A673 (cell line): Measurements from ENCODE around the gene GRIK4. TPM values are rescaled to one million over a fixed set of nuclear protein-coding genes. Genes with fewer than 3 reads are reported as not detected.

Experiments used
- BruUV-seq: library from RNA; stranded (reverse); fragments of 400-500 nt; replicated peaks from 2 replicates; lab custom pipeline; 2021; lab: Mats Ljungman, UMichigan
- CTCF ChIA-PET: fragments of 300-600 bp; sonication (Branson Sonifier 250); formaldehyde crosslinking; loops from one replicate; lab custom pipeline; 2022; ENCODE audit warnings: antibody characterized with exemption; lab: Charles Lee
- POLR2A ChIA-PET: fragments of 300-600 bp; sonication (Branson Sonifier 250); formaldehyde crosslinking; loops from one replicate; lab custom pipeline; 2022; ENCODE audit warnings: antibody characterized with exemption; ENCODE audit not compliant: low non-redundant PET; lab: Charles Lee
- DNase-seq: peaks from one replicate; pipeline ENCODE4 v3.0.0-alpha.2; 2015; ENCODE audit warnings: low spot score
- H3K27ac ChIP-seq: fragments of 200-600 bp; sonication (generic); 2 replicates; pipeline ENCODE4 v1.5.1; 2016; ENCODE audit warnings: mixed run types, low read depth, mild to moderate bottlenecking, mixed read lengths, antibody characterized with exemption, low read length; ENCODE audit not compliant: poor library complexity, severe bottlenecking
- H3K27me3 ChIP-seq: fragments of 200-600 bp; sonication (generic); replicated peaks from 2 replicates; pipeline ENCODE4 v1.6.1; 2017; ENCODE audit warnings: mixed run types, low read depth, mild to moderate bottlenecking, mixed read lengths, antibody characterized with exemption, low read length; ENCODE audit not compliant: insufficient read depth, poor library complexity
- H3K36me3 ChIP-seq: fragments of 200-600 bp; sonication (generic); 2 replicates; pipeline ENCODE4 v1.6.1; 2016; ENCODE audit warnings: mixed run types, mild to moderate bottlenecking, mixed read lengths, antibody characterized with exemption, low read length; ENCODE audit not compliant: insufficient read depth, poor library complexity, severe bottlenecking
- H3K4me1 ChIP-seq: fragments of 200-600 bp; sonication (generic); 2 replicates; pipeline ENCODE4 v1.6.1; 2017; ENCODE audit warnings: mixed run types, mild to moderate bottlenecking, mixed read lengths, antibody characterized with exemption, low read length; ENCODE audit not compliant: insufficient read depth, poor library complexity, severe bottlenecking
- H3K4me3 ChIP-seq: fragments of 200-600 bp; sonication (generic); 2 replicates; pipeline ENCODE4 v1.5.1; 2016; ENCODE audit warnings: low read depth, mixed run types, mild to moderate bottlenecking, mixed read lengths, low read length; ENCODE audit not compliant: poor library complexity, severe bottlenecking
- H3K9me3 ChIP-seq: fragments of 200-600 bp; sonication (generic); 2 replicates; pipeline ENCODE4 v1.6.1; 2016; ENCODE audit warnings: mixed run types, low read depth, mild to moderate bottlenecking, mixed read lengths, antibody characterized with exemption, low read length; ENCODE audit not compliant: poor library complexity, severe bottlenecking
- CTCF ChIP-seq: fragments of 300-800, 200-600 bp; sonication (generic); conservative IDR thresholded peaks from 2 replicates; pipeline ENCODE4 v1.5.1; 2017; ENCODE audit warnings: low read depth, mild to moderate bottlenecking, antibody characterized with exemption, low read length, moderate library complexity, mixed read lengths
- EZH2 ChIP-seq: fragments of 200-600 bp; sonication (generic); IDR thresholded peaks from 2 replicates; pipeline ENCODE4 v1.6.1; 2017; ENCODE audit warnings: borderline replicate concordance, low read depth, mild to moderate bottlenecking, mixed read lengths, antibody characterized with exemption, low read length; ENCODE audit not compliant: poor library complexity, severe bottlenecking
- intact Hi-C: fragments of 100-400 bp; cut with micrococcal nuclease; formaldehyde crosslinking; loops from one replicate; pipeline ENCODE4 v1.10.0; 2022; ENCODE audit not compliant: unreplicated experiment
- total RNA-seq: library from RNA; stranded (reverse); gene quantifications from 2 replicates; pipeline ENCODE4 v1.2.3, GENCODE V29; 2021

Gene GRIK4
- total RNA-seq, 1 experiment from 2014 or later = not detected

- ChIA-PET CTCF (no interaction called here), POLR2A (no interaction called here)
- Histone ChIP-seq H3K4me3 (no peak overlapping the region), H3K27ac (no peak overlapping the region), H3K4me1 (no peaks in the 10 kb centered on the region), H3K36me3 (no peaks in the 10 kb centered on the region), H3K9me3 (no peaks in the 10 kb centered on the region), H3K27me3 (peaks cover 26% of the 10 kb centered on the region)
- no TSS peak for BruUV-seq
- intact Hi-C loops = no loop called here
- DNase-seq = no peak
- TF ChIP-seq CTCF (no peak), EZH2 (no peak)
These were observed 389.1 kb downstream of the GRIK4 start for GRCh38 chr11:120900643-120901042.

DNA sequence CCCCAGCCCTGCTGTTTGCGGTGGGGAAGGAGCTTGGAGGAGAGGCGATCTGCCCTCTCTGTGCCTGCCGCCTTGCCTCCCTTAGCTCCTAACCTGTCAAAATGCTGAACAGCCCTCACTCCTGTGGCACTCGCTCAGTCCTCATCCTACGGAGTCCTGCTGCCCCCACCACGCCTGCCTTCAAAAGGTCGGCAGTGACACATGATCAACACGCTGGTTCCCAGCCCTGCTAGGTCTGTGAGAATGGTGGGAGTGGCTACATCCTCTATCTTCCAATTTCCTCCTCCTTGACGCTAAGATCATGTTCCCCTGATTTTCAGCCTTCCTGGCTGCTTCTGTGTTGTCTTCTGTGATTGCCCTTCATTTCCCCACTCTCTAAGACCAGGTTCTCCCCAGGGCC, 392.1 kb downstream of the GRIK4 start:
- Histone ChIP-seq H3K27ac (no peak overlapping the region), H3K4me1 (no peaks in the 10 kb centered on the region), H3K27me3 (peaks cover 18% of the 10 kb centered on the region), H3K36me3 (no peaks in the 10 kb centered on the region), H3K4me3 (no peak overlapping the region), H3K9me3 (no peaks in the 10 kb centered on the region)
- ChIA-PET POLR2A (no interaction called here), CTCF (no interaction called here)
- intact Hi-C loops = no loop called here
- DNase-seq = no peak
- no TSS peak for BruUV-seq
- TF ChIP-seq EZH2 = no peak
- no peak for TF ChIP-seq CTCF

DNA sequence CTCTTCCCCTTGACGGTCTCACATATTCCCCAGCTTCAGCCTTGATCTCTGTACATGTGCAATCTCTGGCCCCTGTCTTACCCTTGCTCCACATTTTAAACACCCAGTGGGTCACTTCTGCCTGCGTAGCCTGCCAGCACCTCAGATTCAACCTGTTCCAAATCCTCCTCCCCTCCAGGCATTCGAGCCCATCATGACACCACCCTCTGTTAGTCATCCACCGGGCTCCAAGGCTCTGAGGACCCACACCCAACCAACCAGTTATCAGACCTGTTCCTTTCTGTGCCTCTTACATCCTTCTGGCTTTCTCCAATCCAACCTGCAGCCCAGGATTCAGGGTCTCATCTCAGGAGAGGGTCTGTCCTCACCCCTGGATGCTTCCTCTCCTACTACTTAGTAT, 392.6 kb downstream of the GRIK4 start:
- Histone ChIP-seq H3K4me1 (no peaks in the 10 kb centered on the region), H3K27me3 (peaks cover 18% of the 10 kb centered on the region), H3K9me3 (no peaks in the 10 kb centered on the region), H3K4me3 (no peak overlapping the region), H3K36me3 (no peaks in the 10 kb centered on the region), H3K27ac (no peak overlapping the region)
- CTCF ChIA-PET = no interaction called here
- intact Hi-C loops = no loop called here
- no TSS peak for BruUV-seq
- POLR2A ChIA-PET = no interaction called here
- no peak for DNase-seq
- no peak for TF ChIP-seq EZH2
- TF ChIP-seq CTCF = no peak
